GM12878 (cell line): ENCODE measurements around the gene LKAAEAR1. TPM values are rescaled to one million over a fixed set of nuclear protein-coding genes. Genes with fewer than 3 reads are reported as not detected.

Experiments
- ATF7 ChIP-seq: fragments of 450-650 bp; IDR thresholded peaks from 2 replicates; pipeline ENCODE4 v1.6.1; 2016; ENCODE audit warnings: low read depth, mild to moderate bottlenecking
- BRCA1 ChIP-seq: IDR thresholded peaks from 2 replicates; pipeline ENCODE4 v1.6.1; 2011; ENCODE audit warnings: low read depth, low read length, improper control_type of control experiment
- CBFB ChIP-seq: IDR thresholded peaks from 2 replicates; pipeline ENCODE4 v1.6.1; 2016; ENCODE audit warnings: antibody characterized with exemption, low read depth
- CREM ChIP-seq: IDR thresholded peaks from 2 replicates; pipeline ENCODE4 v1.6.1; 2014; ENCODE audit warnings: antibody characterized with exemption, low read depth
- HDAC6 ChIP-seq: fragments of 200-600 bp; sonication (generic); IDR thresholded peaks from one replicate; pipeline ENCODE4 v1.8.0; 2017; ENCODE audit warnings: antibody characterized with exemption; ENCODE audit not compliant: unreplicated experiment
- NR2F1 ChIP-seq: fragments of 450-650 bp; conservative IDR thresholded peaks from 2 replicates; pipeline ENCODE4 v1.6.1; 2017; ENCODE audit warnings: mild to moderate bottlenecking
- POLR2AphosphoS2 ChIP-seq: IDR thresholded peaks from 2 replicates; pipeline ENCODE4 v1.6.1; 2011; ENCODE audit warnings: low read depth, mild to moderate bottlenecking, low read length, improper control_type of control experiment, moderate library complexity
- POLR2AphosphoS5 ChIP-seq: IDR thresholded peaks from 2 replicates; pipeline ENCODE4 v1.6.1; 2011; ENCODE audit warnings: mild to moderate bottlenecking, low read length, inconsistent platforms
- RAD51 ChIP-seq: fragments of 450-650 bp; IDR thresholded peaks from 2 replicates; pipeline ENCODE4 v1.6.1; 2016; ENCODE audit warnings: moderate library complexity, mild to moderate bottlenecking, inconsistent platforms
- SMARCA5 ChIP-seq: fragments of 450-650 bp; IDR thresholded peaks from 2 replicates; pipeline ENCODE4 v1.6.1; 2017; ENCODE audit warnings: mild to moderate bottlenecking
- ZBTB40 ChIP-seq: fragments of 450-650 bp; IDR thresholded peaks from 2 replicates; pipeline ENCODE4 v1.6.1; 2016; ENCODE audit warnings: mild to moderate bottlenecking, moderate library complexity, borderline replicate concordance
- polyA plus RNA-seq, 11 experiments: library from polyadenylated mRNA; depleted of rRNA in 4 of 11; unstranded in 6 of 11; stranded (reverse) in 5 of 11; fragments of >200 nt; fragmentation: Nextera tagmentation in 4 of 11; fragmentation: Illumina TruSeq in 1 of 11; extraction: Ambion mirVana in 4 of 11; extraction: Trizol in 1 of 11; gene quantifications; 1 replicate in 1 of 11; 2 replicates in 10 of 11; pipeline versions ENCODE4 v1.2.1 to v1.2.3, GENCODE V29; 2011 to 2016; ENCODE audit warnings: inconsistent platforms in 2 of 11, missing spikeins in 2 of 11, low read depth in 1 of 11
- total RNA-seq, 4 experiments: library from RNA; depleted of rRNA in 3 of 4; stranded (reverse); fragments of >200 nt in 3 of 4; fragmentation: Illumina TruSeq in 1 of 4; extraction: Trizol in 1 of 4; gene quantifications; 2 replicates each; pipeline versions ENCODE4 v1.2.1 to v1.2.3, GENCODE V29; 2013 to 2021
- TF ChIP-seq, protein P1 (sequence below): fragments of 450-650 bp; IDR thresholded peaks from 2 replicates; pipeline ENCODE4 v1.6.1; 2017; ENCODE audit warnings: antibody characterized with exemption, mild to moderate bottlenecking, moderate library complexity
- TF ChIP-seq, protein P2 (sequence below): IDR thresholded peaks from 2 replicates; pipeline ENCODE4 v1.6.1; 2012; ENCODE audit warnings: low read depth, low read length, improper control_type of control experiment
- TF ChIP-seq, protein P3 (sequence below): fragments of 450-650 bp; IDR thresholded peaks from 2 replicates; pipeline ENCODE4 v1.6.1; 2017; ENCODE audit warnings: borderline replicate concordance
- TF ChIP-seq, protein P4 (sequence below): IDR thresholded peaks from 2 replicates; pipeline ENCODE4 v1.6.1; 2012; ENCODE audit warnings: low read length, inconsistent platforms
- TF ChIP-seq, protein P5 (sequence below): IDR thresholded peaks from 2 replicates; pipeline ENCODE4 v1.6.1; 2012; ENCODE audit warnings: mild to moderate bottlenecking, low read depth, low read length

Gene LKAAEAR1
- total and polyA plus RNA-seq, 10 of the 15 experiments (the other 5 are each of a cell fraction or from before 2014, with no cell fraction given), result not detected

GRCh38 chr20:64077094-64077493, 7.1 kb downstream of the LKAAEAR1 start (continued):
- TF ChIP-seq, protein P1, sequence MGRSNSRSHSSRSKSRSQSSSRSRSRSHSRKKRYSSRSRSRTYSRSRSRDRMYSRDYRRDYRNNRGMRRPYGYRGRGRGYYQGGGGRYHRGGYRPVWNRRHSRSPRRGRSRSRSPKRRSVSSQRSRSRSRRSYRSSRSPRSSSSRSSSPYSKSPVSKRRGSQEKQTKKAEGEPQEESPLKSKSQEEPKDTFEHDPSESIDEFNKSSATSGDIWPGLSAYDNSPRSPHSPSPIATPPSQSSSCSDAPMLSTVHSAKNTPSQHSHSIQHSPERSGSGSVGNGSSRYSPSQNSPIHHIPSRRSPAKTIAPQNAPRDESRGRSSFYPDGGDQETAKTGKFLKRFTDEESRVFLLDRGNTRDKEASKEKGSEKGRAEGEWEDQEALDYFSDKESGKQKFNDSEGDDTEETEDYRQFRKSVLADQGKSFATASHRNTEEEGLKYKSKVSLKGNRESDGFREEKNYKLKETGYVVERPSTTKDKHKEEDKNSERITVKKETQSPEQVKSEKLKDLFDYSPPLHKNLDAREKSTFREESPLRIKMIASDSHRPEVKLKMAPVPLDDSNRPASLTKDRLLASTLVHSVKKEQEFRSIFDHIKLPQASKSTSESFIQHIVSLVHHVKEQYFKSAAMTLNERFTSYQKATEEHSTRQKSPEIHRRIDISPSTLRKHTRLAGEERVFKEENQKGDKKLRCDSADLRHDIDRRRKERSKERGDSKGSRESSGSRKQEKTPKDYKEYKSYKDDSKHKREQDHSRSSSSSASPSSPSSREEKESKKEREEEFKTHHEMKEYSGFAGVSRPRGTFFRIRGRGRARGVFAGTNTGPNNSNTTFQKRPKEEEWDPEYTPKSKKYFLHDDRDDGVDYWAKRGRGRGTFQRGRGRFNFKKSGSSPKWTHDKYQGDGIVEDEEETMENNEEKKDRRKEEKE, result no peak
- TF ChIP-seq CBFB, result 0 out of 2 replicates have a peak, but pooled peaks have one; percentile 51
- TF ChIP-seq, protein P2, sequence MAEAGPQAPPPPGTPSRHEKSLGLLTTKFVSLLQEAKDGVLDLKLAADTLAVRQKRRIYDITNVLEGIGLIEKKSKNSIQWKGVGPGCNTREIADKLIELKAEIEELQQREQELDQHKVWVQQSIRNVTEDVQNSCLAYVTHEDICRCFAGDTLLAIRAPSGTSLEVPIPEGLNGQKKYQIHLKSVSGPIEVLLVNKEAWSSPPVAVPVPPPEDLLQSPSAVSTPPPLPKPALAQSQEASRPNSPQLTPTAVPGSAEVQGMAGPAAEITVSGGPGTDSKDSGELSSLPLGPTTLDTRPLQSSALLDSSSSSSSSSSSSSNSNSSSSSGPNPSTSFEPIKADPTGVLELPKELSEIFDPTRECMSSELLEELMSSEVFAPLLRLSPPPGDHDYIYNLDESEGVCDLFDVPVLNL, result no peak
- peak; percentile 56; the same call in 1 of the 2 replicates for TF ChIP-seq CREM
- peak; percentile 72; the same call in 1 of the 2 replicates for TF ChIP-seq POLR2AphosphoS2
- TF ChIP-seq NR2F1, result no peak; the same call in 1 of the 2 replicates
- TF ChIP-seq BRCA1, result no peak
- peak; percentile 58; the same call in 1 of the 2 replicates for TF ChIP-seq POLR2AphosphoS5
- no peak for TF ChIP-seq HDAC6
- TF ChIP-seq, protein P3, sequence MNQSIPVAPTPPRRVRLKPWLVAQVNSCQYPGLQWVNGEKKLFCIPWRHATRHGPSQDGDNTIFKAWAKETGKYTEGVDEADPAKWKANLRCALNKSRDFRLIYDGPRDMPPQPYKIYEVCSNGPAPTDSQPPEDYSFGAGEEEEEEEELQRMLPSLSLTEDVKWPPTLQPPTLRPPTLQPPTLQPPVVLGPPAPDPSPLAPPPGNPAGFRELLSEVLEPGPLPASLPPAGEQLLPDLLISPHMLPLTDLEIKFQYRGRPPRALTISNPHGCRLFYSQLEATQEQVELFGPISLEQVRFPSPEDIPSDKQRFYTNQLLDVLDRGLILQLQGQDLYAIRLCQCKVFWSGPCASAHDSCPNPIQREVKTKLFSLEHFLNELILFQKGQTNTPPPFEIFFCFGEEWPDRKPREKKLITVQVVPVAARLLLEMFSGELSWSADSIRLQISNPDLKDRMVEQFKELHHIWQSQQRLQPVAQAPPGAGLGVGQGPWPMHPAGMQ, result no peak
- TF ChIP-seq, protein P4, sequence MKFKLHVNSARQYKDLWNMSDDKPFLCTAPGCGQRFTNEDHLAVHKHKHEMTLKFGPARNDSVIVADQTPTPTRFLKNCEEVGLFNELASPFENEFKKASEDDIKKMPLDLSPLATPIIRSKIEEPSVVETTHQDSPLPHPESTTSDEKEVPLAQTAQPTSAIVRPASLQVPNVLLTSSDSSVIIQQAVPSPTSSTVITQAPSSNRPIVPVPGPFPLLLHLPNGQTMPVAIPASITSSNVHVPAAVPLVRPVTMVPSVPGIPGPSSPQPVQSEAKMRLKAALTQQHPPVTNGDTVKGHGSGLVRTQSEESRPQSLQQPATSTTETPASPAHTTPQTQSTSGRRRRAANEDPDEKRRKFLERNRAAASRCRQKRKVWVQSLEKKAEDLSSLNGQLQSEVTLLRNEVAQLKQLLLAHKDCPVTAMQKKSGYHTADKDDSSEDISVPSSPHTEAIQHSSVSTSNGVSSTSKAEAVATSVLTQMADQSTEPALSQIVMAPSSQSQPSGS, result no peak
- TF ChIP-seq, protein P5, sequence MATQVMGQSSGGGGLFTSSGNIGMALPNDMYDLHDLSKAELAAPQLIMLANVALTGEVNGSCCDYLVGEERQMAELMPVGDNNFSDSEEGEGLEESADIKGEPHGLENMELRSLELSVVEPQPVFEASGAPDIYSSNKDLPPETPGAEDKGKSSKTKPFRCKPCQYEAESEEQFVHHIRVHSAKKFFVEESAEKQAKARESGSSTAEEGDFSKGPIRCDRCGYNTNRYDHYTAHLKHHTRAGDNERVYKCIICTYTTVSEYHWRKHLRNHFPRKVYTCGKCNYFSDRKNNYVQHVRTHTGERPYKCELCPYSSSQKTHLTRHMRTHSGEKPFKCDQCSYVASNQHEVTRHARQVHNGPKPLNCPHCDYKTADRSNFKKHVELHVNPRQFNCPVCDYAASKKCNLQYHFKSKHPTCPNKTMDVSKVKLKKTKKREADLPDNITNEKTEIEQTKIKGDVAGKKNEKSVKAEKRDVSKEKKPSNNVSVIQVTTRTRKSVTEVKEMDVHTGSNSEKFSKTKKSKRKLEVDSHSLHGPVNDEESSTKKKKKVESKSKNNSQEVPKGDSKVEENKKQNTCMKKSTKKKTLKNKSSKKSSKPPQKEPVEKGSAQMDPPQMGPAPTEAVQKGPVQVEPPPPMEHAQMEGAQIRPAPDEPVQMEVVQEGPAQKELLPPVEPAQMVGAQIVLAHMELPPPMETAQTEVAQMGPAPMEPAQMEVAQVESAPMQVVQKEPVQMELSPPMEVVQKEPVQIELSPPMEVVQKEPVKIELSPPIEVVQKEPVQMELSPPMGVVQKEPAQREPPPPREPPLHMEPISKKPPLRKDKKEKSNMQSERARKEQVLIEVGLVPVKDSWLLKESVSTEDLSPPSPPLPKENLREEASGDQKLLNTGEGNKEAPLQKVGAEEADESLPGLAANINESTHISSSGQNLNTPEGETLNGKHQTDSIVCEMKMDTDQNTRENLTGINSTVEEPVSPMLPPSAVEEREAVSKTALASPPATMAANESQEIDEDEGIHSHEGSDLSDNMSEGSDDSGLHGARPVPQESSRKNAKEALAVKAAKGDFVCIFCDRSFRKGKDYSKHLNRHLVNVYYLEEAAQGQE, result no peak
- peak; percentile 60; the same call in 1 of the 2 replicates for TF ChIP-seq ZBTB40
- no peak for TF ChIP-seq RAD51
- peak; percentile 47; the same call in 1 of the 2 replicates for TF ChIP-seq ATF7
- no peak for TF ChIP-seq SMARCA5
